ENCODE data around the gene ZSCAN2. TPM values are rescaled to one million over a fixed set of nuclear protein-coding genes. Genes with fewer than 3 reads are reported as not detected.

Gene ZSCAN2
- total and polyA plus RNA-seq, 2 of the 8 experiments (the other 6 are each of a cell fraction or from before 2014, with no cell fraction given), result 23.6 to 52.4 TPM

- WGBS, 2 experiments (ENCODE audit: extremely low coverage in 1 of 2, insufficient coverage in 1 of 2, insufficient read length in 1 of 2, insufficient replicate concordance in 2 of 2, low coverage in 1 of 2, low lambda C conversion rate in 2 of 2, missing lambda C conversion rate in 1 of 2), result 65% methylated on average over 3 of the region's 3 CpGs; no CpG with 5 or more reads in 1 of the 2 experiments
- FAIRE-seq, result no peak
- peaks cover 3 to 23% (median 10%) of the 10 kb centered on the region in 4 experiments; a peak in 7 of 8 replicates for H3K36me3 ChIP-seq (ENCODE audit: control insufficient read depth in 2 of 4, insufficient read depth in 4 of 4, low read length in 3 of 4)
These were observed 37.3 kb downstream of the ZSCAN2 start for GRCh38 chr15:84638103-84638502.

More at GRCh38 chr15:84638103-84638502, 37.3 kb downstream of the ZSCAN2 start:
- Histone ChIP-seq H3K23ac (ENCODE audit: insufficient read length) (no peak overlapping the region), H3K56ac (replicated peaks; ENCODE audit: insufficient read length, low read depth, low read length) (no peak overlapping the region), H2AFZ (ENCODE audit: low read length) (0 out of 2 replicates have a peak overlapping the region, but pooled peaks have one; percentile 24), H3K4ac (replicated peaks; ENCODE audit: insufficient read length, low read depth, low read length) (peak overlapping the region; percentile 16), H3K79me2 (ENCODE audit: control insufficient read depth in 1 of 2, insufficient read depth in 2 of 2, low read length in 2 of 2) (no peaks in the 10 kb centered on the region), H3K27ac (ENCODE audit: low read depth, low read length) (no peak overlapping the region), H2BK5ac (ENCODE audit: low read depth, low read length) (no peak overlapping the region), H3K27me3 (replicated peaks in 1 of 4; ENCODE audit: control insufficient read depth in 3 of 4, extremely low read depth in 1 of 4, insufficient read depth in 3 of 4, low read length in 3 of 4) (peaks cover 0 to 9% (median 0%) of the 10 kb centered on the region in 4 experiments; a peak in 4 of 7 replicates), H3K14ac (ENCODE audit: insufficient read length) (no peak overlapping the region), H4K91ac (replicated peaks; ENCODE audit: insufficient read length, low read length) (peak overlapping the region; percentile 12), H3K9me3 (ENCODE audit: insufficient read depth in 2 of 2, low read depth in 1 of 2, low read length in 1 of 2) (no peaks in the 10 kb centered on the region), H3K79me1 (ENCODE audit: low read depth, low read length) (no peaks in the 10 kb centered on the region), H2BK12ac (ENCODE audit: low read depth, low read length) (no peak overlapping the region; the same call in 1 of the 2 replicates), H3K4me2 (ENCODE audit: insufficient read depth in 1 of 2, low read depth in 2 of 2, low read length in 2 of 2) (no peak overlapping the region), H4K5ac (ENCODE audit: insufficient read length, low read depth, low read length) (no peak overlapping the region), H3K4me3 (ENCODE audit: extremely low read depth in 1 of 4, insufficient read depth in 2 of 4, low read depth in 3 of 4, low read length in 4 of 4) (no peak overlapping the region), H4K20me1 (replicated peaks in 1 of 2; ENCODE audit: control insufficient read depth in 1 of 2, insufficient read depth in 2 of 2, low read length in 2 of 2) (peaks cover 0 to 2% of the 10 kb centered on the region in 2 experiments), H2BK15ac (ENCODE audit: low read length) (no peak overlapping the region), H2BK120ac (replicated peaks; ENCODE audit: low read depth, low read length) (no peak overlapping the region), H3K4me1 (replicated peaks in 1 of 4; ENCODE audit: control insufficient read depth in 3 of 4, insufficient read depth in 4 of 4, low read length in 3 of 4) (peaks cover 0 to 6% (median 4%) of the 10 kb centered on the region in 4 experiments; a peak in 6 of 7 replicates), H3K18ac (ENCODE audit: extremely low read depth, low read length) (no peak overlapping the region), H3K23me2 (ENCODE audit: low read depth, low read length) (peaks cover 13% of the 10 kb centered on the region), H2BK20ac (ENCODE audit: low read length) (no peak overlapping the region), H4K8ac (ENCODE audit: extremely low read depth, insufficient read depth, low read length) (no peak overlapping the region), H3K9ac (replicated peaks in 1 of 4; ENCODE audit: extremely low read depth in 1 of 4, low read depth in 3 of 4, low read length in 3 of 4) (no peak overlapping the region), H2AK5ac (ENCODE audit: low read depth, low read length) (no peak overlapping the region)
- POLR2A ChIA-PET (ENCODE audit: partially characterized antibody), result interaction anchor here (0.7 to 3.1 kb wide), 10 partner anchors 11 to 51 kb away, joined by 3 to 32 read pairs (median 4); partner anchors contain the start of genes WDR73 and ZSCAN2
- peak; percentile 83 for TF ChIP-seq RAD21 (IDR thresholded peaks at IDR 0.05 in 1 of 2, conservative IDR thresholded peaks at IDR 0.05 in 1 of 2; ENCODE audit: low read depth in 2 of 2, low read length in 2 of 2)
- TF ChIP-seq, protein P1, sequence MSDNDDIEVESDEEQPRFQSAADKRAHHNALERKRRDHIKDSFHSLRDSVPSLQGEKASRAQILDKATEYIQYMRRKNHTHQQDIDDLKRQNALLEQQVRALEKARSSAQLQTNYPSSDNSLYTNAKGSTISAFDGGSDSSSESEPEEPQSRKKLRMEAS (IDR thresholded peaks at IDR 0.05), result peak; percentile 81
- no peak for TF ChIP-seq EZH2 (IDR thresholded peaks at IDR 0.05; ENCODE audit: low read depth, low read length, severe bottlenecking)
- TF ChIP-seq SIN3A (conservative IDR thresholded peaks at IDR 0.05 in 1 of 2, IDR thresholded peaks at IDR 0.05 in 1 of 2; ENCODE audit: low read depth in 1 of 2, low read length in 2 of 2), result peak in 1 of 2 experiments; percentile 74; a peak in 2 of 4 replicates
- peak in 2 of 3 experiments; percentile 59 to 70; a peak in 3 of 4 replicates for TF ChIP-seq CTCF (IDR thresholded peaks at IDR 0.05; ENCODE audit: control extremely low read depth in 1 of 3, insufficient read depth in 1 of 3, low read depth in 1 of 3, low read length in 3 of 3)
- 0 out of 2 replicates have a peak, but pooled peaks have one; percentile 13 for TF ChIP-seq YY1 (IDR thresholded peaks at IDR 0.05; ENCODE audit: low read depth, low read length)
- DNase-seq (ENCODE audit: low read depth in 1 of 2, low spot score in 2 of 2), result no peak
- CTCF ChIA-PET (ENCODE audit: partially characterized antibody), result interaction anchor here (0.6 to 7.3 kb wide), 17 partner anchors 9 to 83 kb away, joined by 3 to 61 read pairs (median 7); partner anchors contain the start of genes NMB, WDR73 and ZSCAN2

All from H1 (cell line).